Activated naive CD4-positive, alpha-beta T cell treated with anti-CD3 and anti-CD28 coated beads for 36 hours (primary cell): ENCODE measurements around the gene SPDYE11. TPM values are rescaled to one million over a fixed set of nuclear protein-coding genes. Genes with fewer than 3 reads are reported as not detected.
"Not testable (repeated sequence)": the region's sequence is repeated elsewhere in the genome, so short reads cannot be mapped to it uniquely, and the experiment has no call there.

ENCODE experiments used
- CTCF ChIA-PET: fragments of 350-600 bp; sonication (Branson Sonifier 250); formaldehyde crosslinking; loops from one replicate; lab custom pipeline; 2021; ENCODE audit warnings: antibody characterized with exemption; lab: Charles Lee
- DNase-seq: peaks from one replicate; pipeline ENCODE4 v3.0.0-alpha.2; 2020
- H3K27ac Mint-ChIP-seq: one replicate; pipeline ENCODE4 v1.8.0; 2021; ENCODE audit warnings: mild to moderate bottlenecking, mixed read lengths
- H3K27me3 Mint-ChIP-seq: one replicate; pipeline ENCODE4 v1.8.0; 2021; ENCODE audit warnings: low read depth, mixed read lengths
- H3K36me3 Mint-ChIP-seq: one replicate; pipeline ENCODE4 v1.8.0; 2021; ENCODE audit warnings: low read depth, mixed read lengths
- H3K4me1 Mint-ChIP-seq: one replicate; pipeline ENCODE4 v1.8.0; 2021; ENCODE audit warnings: low read depth, mixed read lengths
- H3K4me3 Mint-ChIP-seq: one replicate; pipeline ENCODE4 v1.8.0; 2021; ENCODE audit warnings: mild to moderate bottlenecking, moderate library complexity, mixed read lengths
- H3K9me3 Mint-ChIP-seq: one replicate; pipeline ENCODE4 v1.8.0; 2021; ENCODE audit warnings: mixed read lengths
- intact Hi-C: fragments of 100-400 bp; cut with micrococcal nuclease; formaldehyde crosslinking; loops from one replicate; pipeline ENCODE4 v1.15.1; 2023
- total RNA-seq, 2 experiments: library from RNA; stranded (reverse); gene quantifications; one replicate each; pipeline ENCODE4 v1.2.3, GENCODE V29; 2021

SPDYE11 gene, protein sequence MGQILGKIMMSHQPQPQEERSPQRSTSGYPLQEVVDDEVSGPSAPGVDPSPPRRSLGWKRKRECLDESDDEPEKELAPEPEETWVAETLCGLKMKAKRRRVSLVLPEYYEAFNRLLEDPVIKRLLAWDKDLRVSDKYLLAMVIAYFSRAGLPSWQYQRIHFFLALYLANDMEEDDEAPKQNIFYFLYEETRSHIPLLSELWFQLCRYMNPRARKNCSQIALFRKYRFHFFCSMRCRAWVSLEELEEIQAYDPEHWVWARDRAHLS
- total RNA-seq = not detected

GRCh38 chr7:73057811-73058210 is at the start of gene SPDYE11:
TSS of gene SPDYE11 (minus strand) at chr7:73057911. CDS start at chr7:73056111, 1,800 bp downstream.
- intact Hi-C loops, H3K9me3 Mint-ChIP-seq, H3K4me3 Mint-ChIP-seq, H3K27ac Mint-ChIP-seq, CTCF ChIA-PET, DNase-seq, H3K27me3 Mint-ChIP-seq, H3K4me1 Mint-ChIP-seq, H3K36me3 Mint-ChIP-seq: not testable (repeated sequence)

DNA sequence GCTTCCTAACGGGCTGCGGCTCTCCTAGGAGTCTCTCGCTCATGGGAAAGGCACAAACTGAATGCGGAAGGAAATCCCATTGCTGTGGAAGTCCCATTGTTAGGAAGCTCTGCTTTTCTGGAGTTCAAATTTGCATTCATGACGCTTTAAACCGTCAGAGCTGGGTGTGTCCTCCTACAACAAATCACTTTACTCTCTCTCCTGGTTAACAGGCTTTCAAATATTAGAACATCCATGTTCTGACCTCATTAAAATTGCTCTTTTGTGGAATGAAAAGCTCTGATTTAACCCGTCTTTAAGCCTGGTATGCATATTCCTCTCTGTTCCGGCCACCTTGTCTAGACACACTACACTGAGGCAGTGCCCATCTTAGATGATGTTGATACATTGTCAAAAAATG is 28.2 kb upstream of the SPDYE11 start, which contains the start of gene SPDYE9:
SPDYE9 (minus strand) TSS at position 101 of the 400 bp plus-strand sequence. CDS start 1,800 bp downstream, outside the sequence.
- DNase-seq, intact Hi-C loops, H3K27me3 Mint-ChIP-seq, CTCF ChIA-PET, H3K4me1 Mint-ChIP-seq, H3K9me3 Mint-ChIP-seq, H3K36me3 Mint-ChIP-seq, H3K4me3 Mint-ChIP-seq, H3K27ac Mint-ChIP-seq: not testable (repeated sequence)

DNA sequence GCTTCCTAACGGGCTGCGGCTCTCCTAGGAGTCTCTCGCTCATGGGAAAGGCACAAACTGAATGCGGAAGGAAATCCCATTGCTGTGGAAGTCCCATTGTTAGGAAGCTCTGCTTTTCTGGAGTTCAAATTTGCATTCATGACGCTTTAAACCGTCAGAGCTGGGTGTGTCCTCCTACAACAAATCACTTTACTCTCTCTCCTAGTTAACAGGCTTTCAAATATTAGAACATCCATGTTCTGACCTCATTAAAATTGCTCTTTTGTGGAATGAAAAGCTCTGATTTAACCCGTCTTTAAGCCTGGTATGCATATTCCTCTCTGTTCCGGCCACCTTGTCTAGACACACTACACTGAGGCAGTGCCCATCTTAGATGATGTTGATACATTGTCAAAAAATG is 28.0 kb downstream of the SPDYE11 start, which contains the start of gene SPDYE8:
SPDYE8 (minus strand) TSS at position 101 of the 400 bp plus-strand sequence. CDS start 1,800 bp downstream, outside the sequence.
- H3K27ac Mint-ChIP-seq, H3K36me3 Mint-ChIP-seq, H3K27me3 Mint-ChIP-seq, CTCF ChIA-PET, H3K9me3 Mint-ChIP-seq, DNase-seq, intact Hi-C loops, H3K4me3 Mint-ChIP-seq, H3K4me1 Mint-ChIP-seq: not testable (repeated sequence)

DNA sequence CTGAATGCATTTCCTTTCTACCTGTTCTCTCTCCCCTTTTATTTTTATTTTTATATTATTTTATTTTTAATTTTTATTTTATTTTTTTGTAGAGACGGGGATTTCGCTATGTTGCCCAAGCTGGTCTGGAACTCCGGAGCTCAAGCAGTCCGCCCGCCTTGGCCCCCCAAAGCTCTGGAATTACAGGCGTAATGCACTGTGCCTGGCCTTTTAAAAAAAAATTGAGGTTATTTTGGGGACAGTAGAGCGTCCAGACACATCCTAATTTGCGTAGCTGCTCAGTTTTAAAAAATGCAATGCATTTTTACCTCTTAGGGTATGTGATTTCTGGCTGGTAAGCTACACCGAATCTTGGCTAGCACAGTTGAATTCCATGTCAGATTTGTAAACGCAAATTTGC is 51.2 kb downstream of the SPDYE11 start:
- not testable (repeated sequence) for DNase-seq, H3K4me1 Mint-ChIP-seq
- H3K4me3 Mint-ChIP-seq = peak overlapping the region; percentile 50

GRCh38 chr7:73005693-73006447 is 51.8 kb downstream of the SPDYE11 start:
- intact Hi-C loops, H3K27me3 Mint-ChIP-seq, H3K36me3 Mint-ChIP-seq, H3K4me1 Mint-ChIP-seq, H3K9me3 Mint-ChIP-seq, CTCF ChIA-PET: not testable (repeated sequence)
- peak overlapping the region; percentile 97 for H3K4me3 Mint-ChIP-seq
- peak overlapping the region; percentile 99 for H3K27ac Mint-ChIP-seq
- DNase-seq = peak; percentile 91

More for the DNA sequence above, 51.2 kb downstream of the SPDYE11 start:
- H3K9me3 Mint-ChIP-seq, intact Hi-C loops, H3K36me3 Mint-ChIP-seq, CTCF ChIA-PET, H3K27ac Mint-ChIP-seq, H3K27me3 Mint-ChIP-seq: not testable (repeated sequence)

DNA sequence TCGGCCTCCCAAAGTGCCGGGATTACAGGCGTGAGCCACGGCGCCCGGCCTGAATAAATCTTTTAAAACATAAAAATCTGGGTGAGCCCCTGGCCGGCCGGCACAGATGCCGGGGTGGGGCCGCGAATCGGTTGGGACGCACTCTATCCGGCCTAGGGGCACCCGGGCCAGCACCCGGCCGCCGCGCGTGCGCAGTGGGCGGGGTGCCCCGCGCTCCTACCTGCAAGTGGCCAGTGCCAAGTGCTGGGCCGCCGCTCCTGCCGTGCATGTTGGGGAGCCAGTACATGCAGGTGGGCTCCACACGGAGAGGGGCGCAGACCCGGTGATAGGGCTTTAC is 52.4 kb downstream of the SPDYE11 start:
- intact Hi-C loops, H3K27me3 Mint-ChIP-seq, CTCF ChIA-PET, H3K9me3 Mint-ChIP-seq, H3K36me3 Mint-ChIP-seq, H3K4me1 Mint-ChIP-seq: not testable (repeated sequence)
- Mint-ChIP-seq H3K27ac (peak overlapping the region; percentile 99), H3K4me3 (peak overlapping the region; percentile 97)
- peak; percentile 66 for DNase-seq

DNA sequence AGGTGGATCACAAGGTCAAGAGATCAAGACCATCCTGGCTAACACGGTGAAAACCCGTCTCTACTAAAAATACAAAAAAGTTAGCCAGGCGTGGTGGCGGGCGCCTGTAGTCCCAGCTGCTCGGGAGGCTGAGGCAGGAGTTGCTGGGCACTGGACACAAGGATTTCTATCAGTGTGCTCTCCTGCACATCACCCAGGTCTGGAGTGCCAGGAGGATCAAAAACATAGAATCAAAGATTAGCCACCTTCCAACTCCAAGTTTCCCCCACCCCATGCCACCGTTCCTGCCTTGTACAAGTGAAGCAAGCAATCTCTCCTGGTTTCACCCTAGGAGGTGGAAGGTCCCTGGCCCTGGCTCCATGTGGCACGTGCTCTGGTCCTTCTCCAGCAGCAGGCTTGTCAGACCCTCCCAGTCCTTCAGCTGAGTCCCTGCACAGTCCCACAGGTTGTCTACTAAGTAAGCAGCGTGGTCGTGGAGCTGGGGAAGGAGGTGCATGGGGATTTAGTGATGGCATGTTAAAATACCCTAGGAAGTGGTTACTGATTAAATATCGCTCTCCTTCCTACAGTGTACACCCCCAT is 59.7 kb downstream of the SPDYE11 start:
- H3K4me3 Mint-ChIP-seq, H3K9me3 Mint-ChIP-seq, H3K36me3 Mint-ChIP-seq, DNase-seq, CTCF ChIA-PET, H3K27ac Mint-ChIP-seq, H3K4me1 Mint-ChIP-seq, H3K27me3 Mint-ChIP-seq, intact Hi-C loops: not testable (repeated sequence)

Other genes starting within 250 kb of the SPDYE11 start
- 1 to 10 TPM; 2.8 to 3.3 TPM for gene TYW1B, start 229.7 kb downstream of the SPDYE11 start, total RNA-seq
- gene POM121, start 132.8 kb downstream of the SPDYE11 start, total RNA-seq = 10 to 100 TPM; 35.7 to 35.9 TPM
- under 1 TPM; 0.72 to 0.86 TPM for gene TRIM74, start 88.4 kb downstream of the SPDYE11 start, total RNA-seq
- not detected for gene SPDYE8, start 28.1 kb downstream of the SPDYE11 start, total RNA-seq
- gene SPDYE9, start 28.1 kb upstream of the SPDYE11 start, total RNA-seq = not detected